Measurements from ENCODE around the gene TKFC. TPM values are rescaled to one million over a fixed set of nuclear protein-coding genes. Genes with fewer than 3 reads are reported as not detected.
A peak's percentile ranks its signal among the peaks of the same experiment; 100 is the strongest.
"Not testable (repeated sequence)": the region's sequence is repeated elsewhere in the genome, so short reads cannot be mapped to it uniquely, and the experiment has no call there.

The TKFC gene
- total RNA-seq, 6 experiments from 2014 or later: 36.6 to 216 (median 124) TPM

- H3K27ac ChIP-seq: peak overlapping the region in 1 of 3 donors; percentile 61
- intact Hi-C loops (cut with DNase I): no loop called here
- peaks cover 0 to 28% (median 7%) of the 10 kb centered on the region in 4 donors for H3K4me1 ChIP-seq
- peaks cover 0 to 3% (median 0%) of the 10 kb centered on the region in 4 donors for H3K9me3 ChIP-seq
- TF ChIP-seq CTCF (IDR thresholded peaks at IDR 0.05) (no peak), POLR2A (IDR thresholded peaks at IDR 0.05) (no peak)
- 32% methylated on average over 6 of the region's 6 CpGs for WGBS (ENCODE audit: insufficient coverage, low coverage, low lambda C conversion rate, missing lambda C conversion rate)
- peak; percentile 54 to 84 (median 68) for ATAC-seq
- DNase-seq: peak; percentile 35 to 84 (median 70)
- H3K36me3 ChIP-seq: no peaks in the 10 kb centered on the region
- H3K4me3 ChIP-seq: no peak overlapping the region
- H3K27me3 ChIP-seq: no peaks in the 10 kb centered on the region
These were observed 42.7 kb downstream of the TKFC start for GRCh38 chr11:61375761-61376108.

GRCh38 chr11:61377461-61378160 lies 44.6 kb downstream of the TKFC start:
- Histone ChIP-seq H3K4me3 (no peak overlapping the region), H3K36me3 (no peaks in the 10 kb centered on the region), H3K27ac (no peak overlapping the region), H3K27me3 (no peaks in the 10 kb centered on the region), H3K4me1 (peaks cover 0 to 28% (median 7%) of the 10 kb centered on the region in 4 donors), H3K9me3 (peaks cover 0 to 3% (median 0%) of the 10 kb centered on the region in 4 donors)
- no peak for DNase-seq
- no peak for ATAC-seq
- WGBS (ENCODE audit: insufficient coverage, low coverage, low lambda C conversion rate, missing lambda C conversion rate): 95% methylated on average over 5 of the region's 6 CpGs
- TF ChIP-seq CTCF (IDR thresholded peaks at IDR 0.05) (no peak), POLR2A (IDR thresholded peaks at IDR 0.05) (no peak)
- intact Hi-C loops (cut with DNase I): no loop called here

- ATAC-seq: peak; percentile 89 to 95 (median 92)
- H3K4me1 ChIP-seq: peaks cover 0 to 22% (median 5%) of the 10 kb centered on the region in 4 donors
- H3K27ac ChIP-seq: peak overlapping the region in 1 of 3 donors; percentile 69
- DNase-seq: no peak
- no peak for TF ChIP-seq CTCF (IDR thresholded peaks at IDR 0.05)
- TF ChIP-seq POLR2A (IDR thresholded peaks at IDR 0.05): no peak
- no peaks in the 10 kb centered on the region for H3K27me3 ChIP-seq
- WGBS (ENCODE audit: insufficient coverage, low coverage, low lambda C conversion rate, missing lambda C conversion rate): 45% methylated on average over 2 of the region's 5 CpGs
- no peak overlapping the region for H3K4me3 ChIP-seq
- H3K9me3 ChIP-seq: peaks cover 0 to 3% (median 0%) of the 10 kb centered on the region in 4 donors
- H3K36me3 ChIP-seq: no peaks in the 10 kb centered on the region
- intact Hi-C loops (cut with DNase I): no loop called here
These were observed 45.8 kb downstream of the TKFC start for GRCh38 chr11:61378713-61379313.

- ATAC-seq: no peak
- Histone ChIP-seq H3K4me1 (peaks cover 0 to 23% (median 5%) of the 10 kb centered on the region in 4 donors), H3K27me3 (no peaks in the 10 kb centered on the region), H3K36me3 (no peaks in the 10 kb centered on the region), H3K27ac (no peak overlapping the region), H3K9me3 (peaks cover 0 to 3% (median 0%) of the 10 kb centered on the region in 4 donors), H3K4me3 (no peak overlapping the region)
- 94% methylated on average over 9 of the region's 9 CpGs for WGBS (ENCODE audit: insufficient coverage, low coverage, low lambda C conversion rate, missing lambda C conversion rate)
- no peak for DNase-seq
- intact Hi-C loops (cut with DNase I): loop anchor here in 1 of 2 donors (5.0 to 10.0 kb wide), 2 partner anchors 44 to 116 kb away; no protein-coding TSS in a partner anchor
- TF ChIP-seq CTCF (IDR thresholded peaks at IDR 0.05) (no peak), POLR2A (IDR thresholded peaks at IDR 0.05) (no peak)
These were observed 47.9 kb downstream of the TKFC start for GRCh38 chr11:61380884-61381283.

- WGBS (ENCODE audit: insufficient coverage, low coverage, low lambda C conversion rate, missing lambda C conversion rate): 100% methylated on average over 4 of the region's 5 CpGs
- ATAC-seq: not testable (repeated sequence)
- intact Hi-C loops (cut with DNase I): loop anchor here in 1 of 2 donors (5.0 to 10.0 kb wide), 2 partner anchors 47 to 119 kb away; no protein-coding TSS in a partner anchor
These were observed 50.8 kb downstream of the TKFC start for GRCh38 chr11:61383859-61384258.

More at GRCh38 chr11:61383859-61384258, 50.8 kb downstream of the TKFC start:
- H3K4me1 ChIP-seq: peaks cover 0 to 13% (median 2%) of the 10 kb centered on the region in 4 donors
- H3K27me3 ChIP-seq, H3K27ac ChIP-seq, DNase-seq, H3K9me3 ChIP-seq, H3K36me3 ChIP-seq, H3K4me3 ChIP-seq: not testable (repeated sequence)

Data from right lobe of liver (tissue), 6 donors.